Islet of Langerhans (tissue), 1 donor: ENCODE measurements around the gene POLE.

Experiments
- FAIRE-seq: peaks from one replicate; lab custom pipeline; 2011; peaks lifted over from hg19 to GRCh38; lab: Jason Lieb, UNC

The POLE gene

DNA sequence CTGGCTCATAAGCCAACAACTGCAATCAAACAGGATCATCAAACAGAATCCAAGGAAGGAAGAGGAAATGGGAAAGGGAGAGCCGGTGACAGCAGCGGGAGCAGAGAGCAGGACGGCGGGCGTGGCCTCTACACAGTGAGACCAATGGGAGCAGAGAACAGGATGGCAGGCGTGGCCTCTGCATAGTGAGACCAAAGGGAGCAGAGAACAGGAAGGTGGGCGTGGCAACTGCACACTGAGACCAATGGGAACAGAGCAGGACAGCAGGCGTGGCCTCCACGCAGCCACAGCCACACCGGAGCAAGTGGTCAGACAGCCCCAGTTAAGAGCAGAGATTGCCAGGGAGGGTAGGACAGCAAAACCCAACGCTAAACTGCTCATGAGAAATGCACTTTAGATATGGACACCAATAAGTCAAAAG lies 93.2 kb downstream of the POLE start:
- FAIRE-seq = peak; percentile 13

DNA sequence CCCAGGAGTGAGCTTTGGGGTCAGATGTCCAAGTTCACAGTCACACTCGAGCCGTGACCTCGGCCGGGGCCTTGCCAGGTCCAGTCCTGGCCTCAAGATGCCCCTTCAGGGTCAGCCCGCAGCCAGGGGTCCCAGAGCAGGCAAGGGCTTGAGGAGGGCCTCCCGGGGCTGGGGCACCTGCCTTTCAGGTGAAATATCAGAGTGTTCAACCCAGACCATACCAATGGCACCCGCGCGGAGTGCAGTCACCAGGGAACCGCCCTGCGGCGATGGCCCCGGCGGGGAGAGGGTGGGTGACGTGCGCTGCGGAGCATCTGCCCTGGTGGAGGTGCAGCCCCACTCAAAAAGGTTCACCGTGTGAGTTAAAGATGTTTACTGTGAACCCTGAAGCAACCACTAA lies 93.6 kb downstream of the POLE start:
- no peak for FAIRE-seq

DNA sequence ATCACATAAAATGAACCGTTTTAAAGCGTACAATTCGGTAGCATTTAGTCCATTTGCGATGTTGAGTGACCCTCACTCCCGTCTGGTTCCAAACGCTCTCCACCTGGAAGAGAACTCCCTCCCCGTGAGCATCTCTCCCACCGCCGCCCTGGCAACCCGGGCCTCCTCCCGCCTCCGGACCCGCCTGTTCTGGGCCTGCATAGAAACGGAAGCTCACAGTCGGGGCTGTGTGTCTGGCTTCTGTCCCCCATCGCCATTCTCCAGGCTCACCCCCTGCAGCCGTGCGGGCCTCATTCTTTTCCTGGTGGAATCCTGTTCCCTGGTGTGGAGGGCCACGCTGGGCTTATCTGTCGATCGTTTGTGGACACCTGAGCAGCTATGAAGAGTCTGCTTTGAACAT lies 94.1 kb downstream of the POLE start:
- no peak for FAIRE-seq

DNA sequence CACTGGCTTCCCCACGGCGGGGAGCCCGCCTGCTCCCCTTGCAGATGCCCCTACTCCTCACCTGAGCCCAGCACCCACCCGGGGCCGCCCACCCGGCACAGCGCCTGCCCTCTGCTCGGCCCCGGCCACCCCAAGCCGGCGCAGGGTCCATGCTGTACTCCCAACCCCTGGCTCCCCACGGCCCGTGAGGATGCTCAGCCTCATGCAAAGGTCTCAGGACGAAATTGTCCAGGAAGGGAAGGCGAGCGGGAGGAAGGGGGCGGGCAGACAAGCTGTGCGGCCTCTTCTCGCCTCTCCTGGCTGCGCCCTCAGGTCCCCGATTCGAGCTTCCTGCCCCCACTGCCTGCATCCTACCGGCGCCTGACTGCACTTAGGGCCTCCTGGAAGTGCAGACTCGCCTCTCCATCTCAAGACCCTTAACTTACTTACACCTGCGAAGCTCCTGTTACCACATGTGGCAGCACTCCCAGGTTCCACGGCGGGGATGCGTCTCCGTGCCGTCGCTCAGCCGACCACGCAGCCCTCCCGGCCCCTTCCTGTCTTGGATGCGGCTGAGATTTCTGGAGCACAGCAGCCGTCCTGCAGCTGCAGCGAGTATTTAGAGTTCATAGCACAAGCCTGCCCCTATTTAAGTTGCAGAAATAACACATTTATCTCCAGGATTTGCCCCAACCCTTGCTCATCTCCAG lies 94.7 kb downstream of the POLE start:
- no peak for FAIRE-seq

DNA sequence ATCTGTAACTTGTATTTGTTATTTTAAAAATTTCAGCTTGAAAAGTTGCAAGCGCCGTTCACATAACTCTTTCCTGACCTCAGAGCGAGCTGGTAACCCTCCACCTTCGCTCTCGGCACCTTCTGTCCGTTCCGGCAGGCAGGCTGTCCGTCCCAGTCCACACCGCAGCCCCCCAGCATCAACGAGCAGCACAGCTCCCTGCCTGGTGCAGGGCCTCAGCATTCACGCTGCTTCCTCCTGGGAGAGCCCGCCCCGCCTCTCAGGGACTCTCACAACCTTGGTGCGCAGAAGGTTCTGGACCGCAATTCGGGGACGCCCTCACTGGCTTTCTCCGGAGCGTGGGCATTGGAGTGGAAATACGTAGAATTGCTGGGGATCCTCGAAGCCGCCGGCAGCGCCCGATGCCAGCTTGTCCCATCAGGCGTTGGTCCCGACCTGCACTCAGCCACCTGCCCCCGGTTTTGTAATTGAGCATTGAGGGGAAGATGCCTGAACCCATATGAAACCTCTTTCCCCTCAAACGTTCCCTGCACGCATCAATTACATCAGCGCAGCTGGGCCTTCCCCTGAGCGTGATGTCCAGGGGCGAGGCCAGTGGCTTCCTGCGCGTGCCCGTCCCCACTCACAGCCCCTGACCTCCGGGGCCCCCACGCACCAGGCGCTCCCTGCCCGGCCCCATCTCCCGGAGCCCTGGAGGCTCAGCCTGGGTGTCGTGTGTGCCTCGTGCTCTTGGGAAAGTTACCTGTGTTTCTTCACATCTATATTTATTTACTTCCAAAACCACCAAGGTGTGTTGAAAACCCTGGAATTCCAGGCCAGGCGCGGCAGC lies 95.8 kb downstream of the POLE start:
- FAIRE-seq = no peak

DNA sequence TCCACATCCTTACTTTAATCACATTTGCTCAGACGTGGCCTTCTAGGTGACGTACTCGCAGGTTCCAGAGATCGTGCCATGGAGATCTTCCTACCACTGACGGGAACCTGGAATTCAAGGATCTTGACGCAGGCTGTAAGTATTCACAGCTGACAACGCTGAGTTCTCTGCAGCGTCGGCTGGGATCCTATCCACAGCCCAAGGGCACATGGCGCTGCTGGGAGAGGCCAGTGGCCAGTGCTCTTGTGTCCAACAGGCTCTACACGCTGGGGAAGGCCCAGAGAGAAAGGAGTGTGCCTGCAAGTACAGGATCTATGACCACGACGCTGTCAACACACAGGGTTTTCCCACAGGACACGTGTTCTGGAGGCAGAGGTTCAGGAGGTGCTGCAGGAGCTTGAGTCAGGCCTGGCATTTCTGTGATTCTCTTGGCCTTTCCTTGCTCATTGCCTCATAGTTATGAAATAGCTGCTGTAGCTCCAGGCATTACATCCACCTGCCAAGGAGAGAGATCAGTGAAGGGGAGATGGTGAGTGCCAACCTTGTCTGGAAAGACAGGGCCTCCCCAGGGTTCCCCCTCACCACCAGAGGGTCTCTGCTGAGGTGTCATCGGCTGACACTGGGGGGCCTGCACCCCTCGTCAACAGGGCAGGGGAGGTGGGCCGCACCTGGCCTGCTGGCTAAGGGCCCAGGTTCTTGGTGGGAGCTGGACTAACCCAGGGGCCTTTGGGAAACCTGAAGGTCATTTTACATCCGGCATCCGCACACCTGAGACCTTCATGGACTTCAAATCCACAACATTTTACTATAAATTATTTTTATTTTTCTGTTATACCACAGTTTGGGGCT lies 98.1 kb downstream of the POLE start:
- no peak for FAIRE-seq

DNA sequence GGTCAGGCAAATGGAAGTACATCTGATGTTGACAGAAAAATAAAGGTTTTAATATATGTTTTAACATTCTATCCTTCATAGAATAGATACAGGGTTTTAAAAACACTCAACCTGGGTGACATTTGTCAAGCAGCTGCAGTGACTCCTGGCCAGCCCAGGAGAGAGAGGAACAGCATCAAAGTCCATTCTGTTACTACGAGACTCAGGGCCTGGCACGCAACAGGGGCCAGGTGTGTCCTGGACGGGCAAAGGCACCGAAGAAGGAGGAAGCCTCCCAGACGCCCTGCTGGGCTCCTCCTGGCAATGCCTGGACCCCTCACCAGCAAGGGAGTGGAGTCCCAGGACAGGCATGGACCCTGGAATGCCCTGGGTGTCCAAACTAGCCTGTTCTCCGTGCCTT lies 98.8 kb downstream of the POLE start:
- no peak for FAIRE-seq

DNA sequence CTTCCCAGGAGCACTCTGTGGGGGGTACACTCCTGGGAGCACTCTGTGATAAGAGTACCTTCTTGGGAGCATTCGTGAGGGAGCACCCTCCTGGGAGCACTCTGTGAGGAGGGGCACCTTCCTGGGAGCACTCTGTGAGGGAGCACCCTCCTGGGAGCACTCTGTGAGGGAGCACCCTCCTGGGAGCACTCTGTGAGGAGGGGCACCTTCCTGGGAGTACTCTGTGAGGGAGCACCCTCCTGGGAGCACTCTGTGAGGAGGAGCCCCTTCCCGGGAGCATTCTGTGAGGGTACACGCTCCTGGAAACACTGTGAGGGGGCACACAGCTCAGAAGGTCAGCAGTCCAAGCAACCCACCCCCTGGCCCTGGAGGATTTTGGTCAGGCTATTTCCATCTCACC lies 99.4 kb downstream of the POLE start:
- FAIRE-seq = no peak

DNA sequence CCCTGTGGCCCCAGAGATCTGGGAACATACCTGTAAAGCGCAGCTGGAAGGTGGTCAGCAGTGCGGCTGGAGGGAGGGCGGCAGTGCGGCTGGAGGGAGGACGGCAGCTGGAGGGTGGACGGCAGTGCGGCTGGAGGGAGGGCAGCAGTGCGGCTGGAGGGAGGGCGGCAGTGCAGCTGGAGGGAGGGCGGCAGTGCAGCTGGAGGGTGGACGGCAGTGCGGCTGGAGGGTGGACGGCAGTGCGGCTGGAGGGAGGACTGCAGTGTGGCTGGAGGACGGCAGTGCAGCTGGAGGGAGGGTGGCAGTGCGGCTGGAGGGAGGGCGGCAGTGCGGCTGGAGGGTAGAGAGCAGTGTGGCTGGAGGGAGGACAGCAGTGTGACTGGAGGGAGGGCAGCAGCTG lies 100.2 kb downstream of the POLE start:
- FAIRE-seq = no peak

DNA sequence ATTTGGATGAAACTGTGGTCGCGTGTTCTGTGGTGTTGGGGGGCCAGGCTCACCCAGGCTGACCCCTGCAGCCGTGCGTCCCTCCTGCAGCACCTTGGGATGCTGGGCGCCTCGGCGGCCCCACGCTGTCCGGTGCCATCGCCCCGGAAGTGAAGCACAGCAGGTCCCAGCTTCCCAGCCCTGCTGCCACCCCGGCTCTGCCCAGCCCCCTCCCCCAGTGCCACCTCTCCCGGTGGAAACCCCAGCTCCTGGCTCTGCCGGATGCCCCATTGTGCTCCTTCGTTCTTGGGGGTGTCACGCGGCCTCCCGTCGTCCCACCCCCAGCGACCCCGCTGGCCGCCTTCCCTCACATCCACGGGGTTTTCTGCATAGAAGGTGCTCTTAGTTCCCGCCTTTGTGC lies 102.0 kb downstream of the POLE start:
- no peak for FAIRE-seq

DNA sequence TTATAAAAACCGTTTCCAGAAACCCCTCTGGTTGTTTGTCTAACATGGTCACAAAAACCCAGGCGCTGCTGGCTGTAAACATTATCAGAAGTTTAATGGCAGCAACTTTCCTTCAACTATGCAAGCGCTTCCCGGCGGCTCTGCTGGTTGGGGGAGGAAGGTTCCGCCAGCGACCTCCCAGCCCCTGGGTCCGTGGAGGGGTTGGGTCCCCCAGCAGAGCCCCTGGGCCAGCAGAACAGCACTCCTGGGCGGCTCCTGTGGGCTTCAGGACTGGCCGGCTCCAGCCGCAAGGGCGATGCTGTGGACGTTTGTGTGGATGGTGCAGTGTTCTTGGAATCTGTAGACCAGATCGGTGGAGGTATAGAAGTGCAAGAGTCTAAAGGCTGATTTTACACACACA lies 102.7 kb downstream of the POLE start:
- no peak for FAIRE-seq

DNA sequence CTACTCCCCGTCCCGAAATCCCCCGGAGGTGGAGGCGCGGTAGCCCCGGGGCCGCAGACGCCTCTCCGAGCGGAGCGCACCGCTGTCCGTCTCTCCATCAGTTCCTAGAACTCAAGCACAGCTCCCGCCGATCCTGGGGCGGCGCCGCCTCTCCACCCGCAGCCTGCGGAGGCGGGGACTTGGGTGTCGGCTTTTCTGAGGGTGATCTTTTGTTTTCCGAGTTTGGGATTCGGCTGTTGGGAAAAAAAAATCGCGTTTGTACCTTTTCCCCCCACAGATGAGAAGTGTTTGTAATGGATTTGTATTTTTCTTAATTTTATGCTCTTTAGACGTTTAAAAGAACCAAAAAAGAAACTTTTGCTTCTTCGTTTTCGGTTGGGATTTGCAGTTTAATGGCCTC lies 103.4 kb downstream of the POLE start:
- no peak for FAIRE-seq

DNA sequence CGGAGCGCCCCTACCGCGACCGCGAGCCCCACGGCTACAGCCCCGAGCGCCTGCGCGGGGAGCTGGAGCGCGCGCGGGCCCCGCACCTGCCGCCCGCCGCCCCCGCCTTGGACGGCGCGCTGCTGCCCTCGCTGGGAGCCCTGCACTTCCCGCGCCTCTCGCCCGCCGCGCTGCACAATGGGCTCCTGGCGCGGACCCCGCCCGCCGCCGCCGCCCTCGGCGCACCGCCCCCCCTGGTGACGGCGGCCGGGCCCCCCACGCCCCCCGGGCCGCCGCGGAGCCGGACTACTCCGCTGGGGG lies 103.8 kb downstream of the POLE start:
- no peak for FAIRE-seq

DNA sequence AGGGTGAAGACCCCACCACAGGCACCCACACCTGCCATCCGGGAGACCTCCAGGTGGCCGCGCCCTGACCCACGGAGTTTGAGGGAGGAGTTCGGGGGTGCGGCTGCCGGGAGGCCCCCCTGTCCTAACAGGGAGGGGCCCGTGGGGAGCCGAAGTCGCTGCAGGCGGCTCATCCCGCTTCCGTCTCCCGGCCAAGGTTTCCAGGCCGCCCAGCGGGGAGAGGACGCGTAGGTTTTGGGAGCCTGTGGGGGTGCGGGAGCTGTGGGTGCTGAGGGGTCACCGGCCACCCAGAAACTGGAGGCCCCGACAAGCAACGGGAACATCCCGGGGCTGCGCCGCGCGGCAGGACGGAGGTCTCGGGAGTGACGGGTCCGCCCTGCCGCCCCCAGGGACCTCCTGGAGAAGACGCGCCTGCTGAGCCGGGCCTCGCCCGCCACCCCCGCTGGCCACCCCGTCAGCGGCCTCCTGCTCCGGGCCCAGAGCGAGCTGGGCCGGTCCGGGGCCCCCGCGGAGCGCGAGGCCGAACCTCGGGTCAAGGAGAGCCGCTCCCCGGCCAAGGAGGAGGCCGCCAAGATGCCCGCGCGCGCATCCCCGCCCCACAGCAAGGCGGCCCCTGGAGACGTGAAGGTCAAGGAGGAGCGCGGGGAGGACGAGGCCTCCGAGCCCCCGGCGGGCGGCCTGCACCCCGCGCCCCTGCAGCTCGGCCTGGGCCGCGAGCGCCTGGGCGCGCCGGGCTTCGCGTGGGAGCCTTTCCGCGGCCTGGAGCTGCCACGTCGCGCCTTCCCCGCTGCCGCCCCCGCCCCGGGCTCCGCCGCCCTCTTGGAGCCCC lies 104.3 kb downstream of the POLE start:
- no peak for FAIRE-seq

DNA sequence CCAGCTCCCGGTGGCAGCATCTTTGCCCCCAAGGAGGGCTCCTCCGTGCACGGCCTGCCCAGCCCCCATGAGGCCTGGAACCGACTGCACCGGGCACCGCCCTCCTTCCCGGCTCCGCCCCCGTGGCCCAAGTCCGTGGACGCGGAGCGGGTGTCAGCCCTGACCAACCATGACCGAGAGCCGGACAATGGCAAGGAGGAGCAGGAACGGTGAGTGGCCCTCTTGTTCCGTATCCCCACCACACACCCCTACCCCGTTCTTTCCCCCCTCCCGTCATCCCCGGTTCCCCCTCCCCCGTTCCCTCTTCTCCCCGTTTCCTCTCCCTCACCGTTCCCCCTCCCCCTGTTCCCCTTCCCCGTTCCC lies 105.1 kb downstream of the POLE start:
- FAIRE-seq = no peak

DNA sequence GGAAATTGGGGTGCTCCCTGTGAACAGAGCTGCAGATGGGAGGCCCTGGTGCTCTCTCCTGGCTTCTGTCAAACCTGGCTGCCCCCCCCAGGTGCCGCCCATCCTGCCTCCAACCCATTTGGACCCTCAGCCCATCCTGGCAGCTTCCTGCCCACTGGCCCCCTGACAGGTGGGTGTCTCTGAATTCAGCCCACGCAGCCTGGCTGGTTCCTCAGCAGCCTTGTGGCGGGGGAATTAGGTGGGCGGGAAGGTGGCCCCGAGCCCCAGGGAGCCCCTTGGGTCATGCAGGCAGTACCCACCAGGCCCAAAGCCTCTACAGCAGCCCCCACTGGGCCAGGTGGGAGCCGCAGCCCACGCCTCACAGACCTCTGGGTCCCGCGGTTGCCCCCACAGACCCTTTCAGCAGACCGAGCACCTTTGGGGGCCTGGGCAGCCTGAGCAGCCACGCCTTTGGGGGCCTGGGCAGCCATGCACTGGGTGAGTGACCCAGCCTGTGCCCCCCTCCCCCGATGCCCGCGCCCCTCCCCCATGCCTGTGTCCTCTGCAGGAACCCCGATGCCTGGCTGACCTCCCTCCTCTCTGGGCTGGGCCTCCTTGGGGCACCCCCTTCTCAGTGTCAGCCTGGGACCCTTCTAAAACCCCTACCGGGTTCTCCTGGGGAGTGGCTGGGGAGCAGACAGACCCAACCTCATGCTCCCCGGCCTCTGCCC lies 105.6 kb downstream of the POLE start:
- no peak for FAIRE-seq

DNA sequence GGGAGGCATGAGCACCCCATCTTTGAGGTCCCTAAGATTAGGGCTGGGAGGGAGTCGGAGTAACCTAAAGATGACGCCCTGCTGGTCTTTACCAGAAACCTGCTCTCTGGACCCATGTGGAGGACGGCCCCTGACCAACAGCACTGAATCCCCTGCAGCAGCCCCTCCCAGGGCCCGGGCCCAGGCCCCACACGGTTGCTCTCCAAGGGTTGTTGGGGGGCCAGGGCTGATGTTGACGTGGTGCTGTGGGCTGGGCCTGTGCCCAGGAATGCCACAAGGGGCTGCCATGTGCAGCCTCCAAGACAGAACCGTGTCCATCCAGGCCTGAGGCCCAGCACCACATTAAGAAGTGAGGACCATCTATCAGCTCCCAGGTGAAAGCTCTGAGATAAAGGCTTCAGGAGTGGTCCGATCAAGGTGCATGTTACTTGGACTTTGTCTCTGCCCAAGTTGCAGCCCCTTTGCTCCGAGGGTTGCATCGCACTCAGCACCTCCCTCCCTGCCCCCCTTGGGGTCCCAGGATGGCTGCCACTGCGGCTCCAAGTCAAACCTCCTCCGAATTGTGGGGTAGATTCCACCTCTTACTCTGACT lies 106.3 kb downstream of the POLE start:
- FAIRE-seq = no peak

DNA sequence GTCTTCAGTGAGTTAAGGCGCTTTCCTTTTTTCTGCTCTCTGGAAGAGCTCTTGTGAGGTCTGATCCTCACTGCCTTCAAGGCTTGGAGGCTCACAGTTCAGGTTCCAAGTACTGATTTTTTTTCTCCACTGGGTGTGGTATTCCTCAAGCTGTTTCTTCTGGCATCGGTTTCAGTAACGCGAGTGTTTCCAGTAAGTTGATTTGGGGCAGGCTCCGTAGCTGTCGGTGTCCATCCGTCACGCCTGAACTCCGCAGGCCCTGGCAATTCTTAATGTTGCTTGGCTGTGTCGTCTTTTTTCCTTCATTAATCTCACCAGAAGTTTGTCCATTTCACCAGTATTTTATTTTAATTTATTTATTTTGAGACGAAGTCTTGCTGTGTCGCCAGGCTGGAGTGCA lies 107.4 kb downstream of the POLE start:
- no peak for FAIRE-seq

DNA sequence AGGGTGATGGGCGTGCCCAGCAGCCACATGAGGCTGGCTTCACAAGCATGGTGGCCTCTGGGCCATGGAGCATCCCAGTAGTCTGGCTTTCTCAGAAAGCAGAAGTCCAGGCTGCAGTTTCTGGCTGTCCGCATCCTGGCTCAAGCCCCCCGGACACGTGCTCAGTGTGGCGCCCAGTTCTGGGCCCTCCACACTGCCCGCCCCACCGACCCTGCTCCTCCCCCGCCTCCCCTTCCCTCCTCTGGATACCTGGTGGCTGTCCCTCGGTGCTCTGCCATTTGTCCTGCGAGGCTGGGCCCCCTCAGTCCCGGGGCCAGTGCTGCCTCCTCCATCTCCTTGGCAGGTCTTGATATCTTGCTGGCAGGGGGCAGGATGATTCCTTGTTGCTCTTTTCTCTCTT lies 108.3 kb downstream of the POLE start:
- FAIRE-seq = no peak

DNA sequence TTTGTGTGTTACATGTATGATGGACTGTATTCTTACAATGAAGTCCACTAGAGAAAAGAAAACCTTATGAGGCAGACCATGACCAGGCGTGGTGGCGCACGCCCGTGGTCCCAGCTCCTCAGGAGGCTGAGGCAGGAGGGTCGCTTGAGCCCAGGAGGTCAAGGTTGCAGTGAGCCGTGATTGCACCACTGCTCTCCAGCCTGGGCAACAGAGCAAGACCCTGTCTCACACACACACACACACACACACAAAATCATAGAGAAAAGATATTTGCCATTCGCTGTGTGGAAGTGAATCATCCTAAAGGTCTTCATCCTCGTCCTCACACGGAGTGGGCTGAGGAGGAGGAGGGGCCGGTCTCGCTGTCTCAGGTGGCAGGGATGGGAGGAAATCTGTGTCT lies 109.0 kb downstream of the POLE start:
- no peak for FAIRE-seq

DNA sequence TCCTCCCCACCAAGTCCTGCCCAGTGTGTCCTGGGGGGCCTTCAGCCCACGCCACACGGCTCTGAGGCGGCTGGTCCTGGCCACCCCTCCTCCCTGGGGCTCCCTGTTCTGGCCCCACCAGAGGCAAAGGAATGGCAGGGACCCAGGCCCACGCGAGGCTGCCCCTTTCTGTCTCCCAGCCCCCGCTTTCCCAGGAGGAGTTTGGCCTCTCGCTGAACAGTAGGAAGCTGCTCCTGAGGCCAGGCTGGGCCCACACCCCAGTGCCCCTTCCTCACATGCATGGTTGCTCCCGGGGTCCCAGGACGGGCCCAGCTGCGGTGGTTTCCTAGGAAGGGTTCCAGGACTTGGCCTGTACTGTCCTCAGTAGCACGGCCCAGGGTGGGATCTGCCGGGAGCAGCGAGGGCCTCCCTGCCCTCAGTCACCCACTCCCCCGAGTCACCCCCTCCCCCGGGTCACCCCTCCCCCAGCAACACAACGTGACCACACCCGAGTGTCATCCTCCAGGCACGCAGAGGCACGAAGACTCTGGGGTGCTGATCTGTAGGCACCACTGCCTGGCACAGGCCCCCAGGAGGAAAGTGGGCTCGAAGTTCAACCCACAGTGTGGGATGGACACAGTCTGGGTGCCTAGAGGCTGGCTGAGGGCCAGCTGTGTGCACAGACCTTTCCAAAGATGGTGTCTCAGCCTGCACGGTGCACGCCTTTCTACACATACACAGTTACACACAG lies 109.8 kb downstream of the POLE start:
- FAIRE-seq = no peak
